HepG2 (cell line): ENCODE results near the gene LGALS7B. TPM values are rescaled to one million over a fixed set of nuclear protein-coding genes. Genes with fewer than 3 reads are reported as not detected.
A peak's percentile ranks its signal among the peaks of the same experiment; 100 is the strongest.

Experiments used
- ARHGAP35 ChIP-seq: sonication (generic); formaldehyde crosslinking; IDR thresholded peaks from 2 replicates; pipeline ENCODE4 v1.9.0; 2022; ENCODE audit warnings: mild to moderate bottlenecking, inconsistent platforms, moderate library complexity, missing genetic modification reagents, borderline replicate concordance
- CSRNP2 ChIP-seq: sonication (generic); formaldehyde crosslinking; conservative IDR thresholded peaks from 2 replicates; pipeline ENCODE4 v1.8.0; 2022; ENCODE audit warnings: low read depth, missing genetic modification reagents
- E2F1 ChIP-seq: sonication (generic); formaldehyde crosslinking; IDR thresholded peaks from 2 replicates; pipeline ENCODE4 v1.5.0; 2020; ENCODE audit warnings: missing genetic modification reagents
- HOMEZ ChIP-seq: IDR thresholded peaks from 2 replicates; pipeline ENCODE4 v1.6.1; 2016; ENCODE audit warnings: low read depth
- MNT ChIP-seq: fragments of 450-650 bp; IDR thresholded peaks from 2 replicates; pipeline ENCODE4 v1.6.1; 2016
- PHF20 ChIP-seq: sonication (generic); formaldehyde crosslinking; IDR thresholded peaks from 2 replicates; pipeline ENCODE4 v1.5.0; 2020; ENCODE audit warnings: mild to moderate bottlenecking, missing genetic modification reagents
- RXRA ChIP-seq: sonication (generic); formaldehyde crosslinking; IDR thresholded peaks from 2 replicates; pipeline ENCODE4 v1.5.1; 2020; ENCODE audit warnings: missing genetic modification reagents
- RXRB ChIP-seq: IDR thresholded peaks from 2 replicates; pipeline ENCODE4 v1.6.1; 2016; ENCODE audit warnings: borderline replicate concordance, missing genetic modification reagents, missing compliant biosample characterization
- SMAD3 ChIP-seq: sonication (generic); formaldehyde crosslinking; IDR thresholded peaks from 2 replicates; pipeline ENCODE4 v1.4.0; 2020; ENCODE audit warnings: missing genetic modification reagents
- ZNF484 ChIP-seq: sonication (generic); formaldehyde crosslinking; IDR thresholded peaks from 2 replicates; pipeline ENCODE4 v1.5.1; 2020; ENCODE audit warnings: mild to moderate bottlenecking, low read depth, missing genetic modification reagents, borderline replicate concordance
- ZNF501 ChIP-seq: sonication (generic); formaldehyde crosslinking; IDR thresholded peaks from 2 replicates; pipeline ENCODE4 v1.5.1; 2020; ENCODE audit warnings: mild to moderate bottlenecking, moderate library complexity, missing genetic modification reagents
- ZSCAN25 ChIP-seq: sonication (generic); formaldehyde crosslinking; IDR thresholded peaks from 2 replicates; pipeline ENCODE4 v1.8.0; 2022; ENCODE audit warnings: mild to moderate bottlenecking, missing genetic modification reagents
- polyA plus RNA-seq, 8 experiments: library from polyadenylated mRNA; depleted of rRNA in 3 of 8; stranded (reverse) in 7 of 8; unstranded in 1 of 8; fragments of >200 nt; fragmentation: Illumina TruSeq in 4 of 8; extraction: Trizol in 4 of 8; gene quantifications; 2 replicates each; pipeline versions ENCODE4 v1.2.1 to v1.2.3, GENCODE V29; 2011 to 2016; ENCODE audit warnings: low read depth in 4 of 8, missing spikeins in 1 of 8, mixed read lengths in 1 of 8; ENCODE audit not compliant: insufficient read depth in 1 of 8
- total RNA-seq, 5 experiments: library from RNA; depleted of rRNA; stranded (reverse); fragments of >200 nt; fragmentation: Illumina TruSeq; extraction: Trizol; gene quantifications; 2 replicates each; pipeline ENCODE4 v1.2.3, GENCODE V29; 2016; ENCODE audit warnings: low read depth in 1 of 5
- TF ChIP-seq, protein P1 (sequence below): sonication (generic); formaldehyde crosslinking; conservative IDR thresholded peaks from 2 replicates; pipeline ENCODE4 v1.8.0; 2022; ENCODE audit warnings: mild to moderate bottlenecking, moderate library complexity, missing genetic modification reagents
- TF ChIP-seq, protein P2 (sequence below): sonication (generic); formaldehyde crosslinking; IDR thresholded peaks from 2 replicates; pipeline ENCODE4 v1.4.0; 2020; ENCODE audit warnings: missing genetic modification reagents
- TF ChIP-seq, protein P3 (sequence below): sonication (generic); formaldehyde crosslinking; IDR thresholded peaks from 2 replicates; pipeline ENCODE4 v1.5.1; 2020; ENCODE audit warnings: mild to moderate bottlenecking, missing genetic modification reagents, borderline replicate concordance

The LGALS7B gene
- total and polyA plus RNA-seq, 2 of the 13 experiments (the other 11 are each of a cell fraction or from before 2014, with no cell fraction given) = 1.7 to 2.1 TPM

GRCh38 chr19:38831142-38831605 lies 42.2 kb downstream of the LGALS7B start (continued):
- TF ChIP-seq CSRNP2 (CRISPR knock-in tag) (no peak), ZNF501 (CRISPR knock-in tag) (peak; percentile 50), HOMEZ (CRISPR knock-in tag) (no peak), ARHGAP35 (CRISPR knock-in tag) (no peak), PHF20 (CRISPR knock-in tag) (no peak), E2F1 (CRISPR knock-in tag) (peak; percentile 20; the same call in 1 of the 2 replicates), SMAD3 (no peak), RXRB (peak; percentile 93), RXRA (CRISPR knock-in tag) (peak; percentile 87; the same call in 1 of the 2 replicates), ZNF484 (CRISPR knock-in tag) (no peak), MNT (no peak), ZSCAN25 (CRISPR knock-in tag) (no peak)
- TF ChIP-seq, protein P1, sequence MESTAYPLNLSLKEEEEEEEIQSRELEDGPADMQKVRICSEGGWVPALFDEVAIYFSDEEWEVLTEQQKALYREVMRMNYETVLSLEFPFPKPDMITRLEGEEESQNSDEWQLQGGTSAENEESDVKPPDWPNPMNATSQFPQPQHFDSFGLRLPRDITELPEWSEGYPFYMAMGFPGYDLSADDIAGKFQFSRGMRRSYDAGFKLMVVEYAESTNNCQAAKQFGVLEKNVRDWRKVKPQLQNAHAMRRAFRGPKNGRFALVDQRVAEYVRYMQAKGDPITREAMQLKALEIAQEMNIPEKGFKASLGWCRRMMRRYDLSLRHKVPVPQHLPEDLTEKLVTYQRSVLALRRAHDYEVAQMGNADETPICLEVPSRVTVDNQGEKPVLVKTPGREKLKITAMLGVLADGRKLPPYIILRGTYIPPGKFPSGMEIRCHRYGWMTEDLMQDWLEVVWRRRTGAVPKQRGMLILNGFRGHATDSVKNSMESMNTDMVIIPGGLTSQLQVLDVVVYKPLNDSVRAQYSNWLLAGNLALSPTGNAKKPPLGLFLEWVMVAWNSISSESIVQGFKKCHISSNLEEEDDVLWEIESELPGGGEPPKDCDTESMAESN = no peak
- TF ChIP-seq, protein P2, sequence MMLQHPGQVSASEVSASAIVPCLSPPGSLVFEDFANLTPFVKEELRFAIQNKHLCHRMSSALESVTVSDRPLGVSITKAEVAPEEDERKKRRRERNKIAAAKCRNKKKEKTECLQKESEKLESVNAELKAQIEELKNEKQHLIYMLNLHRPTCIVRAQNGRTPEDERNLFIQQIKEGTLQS (CRISPR knock-in tag) = no peak
- TF ChIP-seq, protein P3, sequence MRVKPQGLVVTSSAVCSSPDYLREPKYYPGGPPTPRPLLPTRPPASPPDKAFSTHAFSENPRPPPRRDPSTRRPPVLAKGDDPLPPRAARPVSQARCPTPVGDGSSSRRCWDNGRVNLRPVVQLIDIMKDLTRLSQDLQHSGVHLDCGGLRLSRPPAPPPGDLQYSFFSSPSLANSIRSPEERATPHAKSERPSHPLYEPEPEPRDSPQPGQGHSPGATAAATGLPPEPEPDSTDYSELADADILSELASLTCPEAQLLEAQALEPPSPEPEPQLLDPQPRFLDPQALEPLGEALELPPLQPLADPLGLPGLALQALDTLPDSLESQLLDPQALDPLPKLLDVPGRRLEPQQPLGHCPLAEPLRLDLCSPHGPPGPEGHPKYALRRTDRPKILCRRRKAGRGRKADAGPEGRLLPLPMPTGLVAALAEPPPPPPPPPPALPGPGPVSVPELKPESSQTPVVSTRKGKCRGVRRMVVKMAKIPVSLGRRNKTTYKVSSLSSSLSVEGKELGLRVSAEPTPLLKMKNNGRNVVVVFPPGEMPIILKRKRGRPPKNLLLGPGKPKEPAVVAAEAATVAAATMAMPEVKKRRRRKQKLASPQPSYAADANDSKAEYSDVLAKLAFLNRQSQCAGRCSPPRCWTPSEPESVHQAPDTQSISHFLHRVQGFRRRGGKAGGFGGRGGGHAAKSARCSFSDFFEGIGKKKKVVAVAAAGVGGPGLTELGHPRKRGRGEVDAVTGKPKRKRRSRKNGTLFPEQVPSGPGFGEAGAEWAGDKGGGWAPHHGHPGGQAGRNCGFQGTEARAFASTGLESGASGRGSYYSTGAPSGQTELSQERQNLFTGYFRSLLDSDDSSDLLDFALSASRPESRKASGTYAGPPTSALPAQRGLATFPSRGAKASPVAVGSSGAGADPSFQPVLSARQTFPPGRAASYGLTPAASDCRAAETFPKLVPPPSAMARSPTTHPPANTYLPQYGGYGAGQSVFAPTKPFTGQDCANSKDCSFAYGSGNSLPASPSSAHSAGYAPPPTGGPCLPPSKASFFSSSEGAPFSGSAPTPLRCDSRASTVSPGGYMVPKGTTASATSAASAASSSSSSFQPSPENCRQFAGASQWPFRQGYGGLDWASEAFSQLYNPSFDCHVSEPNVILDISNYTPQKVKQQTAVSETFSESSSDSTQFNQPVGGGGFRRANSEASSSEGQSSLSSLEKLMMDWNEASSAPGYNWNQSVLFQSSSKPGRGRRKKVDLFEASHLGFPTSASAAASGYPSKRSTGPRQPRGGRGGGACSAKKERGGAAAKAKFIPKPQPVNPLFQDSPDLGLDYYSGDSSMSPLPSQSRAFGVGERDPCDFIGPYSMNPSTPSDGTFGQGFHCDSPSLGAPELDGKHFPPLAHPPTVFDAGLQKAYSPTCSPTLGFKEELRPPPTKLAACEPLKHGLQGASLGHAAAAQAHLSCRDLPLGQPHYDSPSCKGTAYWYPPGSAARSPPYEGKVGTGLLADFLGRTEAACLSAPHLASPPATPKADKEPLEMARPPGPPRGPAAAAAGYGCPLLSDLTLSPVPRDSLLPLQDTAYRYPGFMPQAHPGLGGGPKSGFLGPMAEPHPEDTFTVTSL (CRISPR knock-in tag) = no peak
